ENCODE measurements around the gene REPIN1. TPM values are rescaled to one million over a fixed set of nuclear protein-coding genes. Genes with fewer than 3 reads are reported as not detected.

The REPIN1 gene
- total and polyA plus RNA-seq, 9 of the 15 experiments (the other 6 are each of a cell fraction or from before 2014, with no cell fraction given) = 8.1 to 283 (median 94.3) TPM

GRCh38 chr7:150368884-150369747 lies 494 bp downstream of the REPIN1 start (continued):
- TF ChIP-seq ZBTB9 (CRISPR knock-in tag; IDR thresholded peaks at IDR 0.05) (no peak; the same call in 1 of the 2 replicates), HES1 (IDR thresholded peaks at IDR 0.05; ENCODE audit: low read depth) (0 out of 2 replicates have a peak, but pooled peaks have one; percentile 11), ETS1 (conservative IDR thresholded peaks at IDR 0.05; ENCODE audit: control insufficient read depth, low read depth, low read length) (0 out of 2 replicates have a peak, but pooled peaks have one; percentile 50), MTA1 (IDR thresholded peaks at IDR 0.05; ENCODE audit: borderline replicate concordance) (no peak), HCFC1 (IDR thresholded peaks at IDR 0.05; ENCODE audit: low read depth, low read length) (no peak), IFI16 (CRISPR knock-in tag; IDR thresholded peaks at IDR 0.05) (no peak), MEF2D (tag; conservative IDR thresholded peaks at IDR 0.05; ENCODE audit: low read depth) (no peak; the same call in 1 of the 2 replicates), ZNF146 (CRISPR knock-in tag; IDR thresholded peaks at IDR 0.05; ENCODE audit: unreplicated experiment) (no peak), ZNF79 (CRISPR knock-in tag; IDR thresholded peaks at IDR 0.05; ENCODE audit: low read depth) (no peak), ZKSCAN8 (CRISPR knock-in tag; IDR thresholded peaks at IDR 0.05) (no peak), HDAC3 (IDR thresholded peaks at IDR 0.05; ENCODE audit: borderline replicate concordance, partially characterized antibody) (no peak), SAP30 (IDR thresholded peaks at IDR 0.05; ENCODE audit: borderline replicate concordance, insufficient read depth, low read depth, low read length, poor library complexity, severe bottlenecking) (peak; percentile 81), FOXK1 (CRISPR knock-in tag; IDR thresholded peaks at IDR 0.05; ENCODE audit: borderline replicate concordance) (peak; percentile 95; the same call in 1 of the 2 replicates), CEBPB (tag; IDR thresholded peaks at IDR 0.05) (no peak), ZNF140 (CRISPR knock-in tag; IDR thresholded peaks at IDR 0.05) (no peak), ZNF311 (CRISPR knock-in tag; IDR thresholded peaks at IDR 0.05) (no peak), MAFG (tag; conservative IDR thresholded peaks at IDR 0.05) (no peak), ZFP1 (CRISPR knock-in tag; IDR thresholded peaks at IDR 0.05) (no peak), TCFL5 (CRISPR knock-in tag; conservative IDR thresholded peaks at IDR 0.05) (no peak), NBN (IDR thresholded peaks at IDR 0.05; ENCODE audit: low read depth) (0 out of 2 replicates have a peak, but pooled peaks have one; percentile 80), NFATC3 (IDR thresholded peaks at IDR 0.05) (no peak), ZFX (CRISPR knock-in tag; IDR thresholded peaks at IDR 0.05) (no peak), ADNP (tag; IDR thresholded peaks at IDR 0.05) (no peak), DNMT1 (IDR thresholded peaks at IDR 0.05) (no peak), ZNF57 (CRISPR knock-in tag; IDR thresholded peaks at IDR 0.05) (no peak), MXD1 (CRISPR knock-in tag; IDR thresholded peaks at IDR 0.05; ENCODE audit: borderline replicate concordance, poor library complexity, severe bottlenecking) (no peak)

Data from K562 (cell line).